ENCODE measurements around the gene FURIN. TPM values are rescaled to one million over a fixed set of nuclear protein-coding genes. Genes with fewer than 3 reads are reported as not detected.
A peak's percentile ranks its signal among the peaks of the same experiment; 100 is the strongest.

FURIN gene
- 10 to 100 TPM; 34.5 to 48.5 (median 36.4) TPM for total RNA-seq

DNA sequence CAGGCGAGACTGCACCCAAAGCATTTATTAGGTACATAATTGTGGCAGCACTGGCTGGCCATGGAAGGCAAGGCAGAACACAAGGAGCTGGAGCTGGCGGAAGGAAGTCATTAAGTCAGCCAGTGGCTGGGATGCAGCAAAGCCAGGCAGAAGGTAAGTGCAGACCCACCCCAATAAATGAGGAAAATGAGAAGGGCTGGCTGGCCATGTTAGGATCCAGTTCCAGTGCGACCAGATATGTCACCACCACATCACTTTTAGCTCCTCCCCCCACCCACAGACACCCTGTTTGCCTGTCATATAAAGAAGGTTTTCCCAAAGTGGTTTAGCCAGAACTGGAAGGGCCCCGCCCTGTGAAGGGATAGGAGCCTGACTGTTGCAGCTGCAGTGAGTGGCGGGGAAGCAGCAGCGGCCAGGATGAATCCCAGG lies at the start of gene FURIN:
Gene FURIN, plus strand, starts transcription at position 328 of the 429 bp plus-strand sequence. CDS start 7,153 bp downstream, outside the sequence.
- no peaks in the 10 kb centered on the region for H3K36me3 ChIP-seq
- no peaks in the 10 kb centered on the region for H3K27me3 ChIP-seq
- peaks cover 0 to 16% of the 10 kb centered on the region in 2 donors for H3K4me1 ChIP-seq
- peak within 1 kb of the TSS; percentile 90 to 97 for H3K27ac ChIP-seq
- H3K9me3 ChIP-seq = no peaks in the 10 kb centered on the region
- H3K4me3 ChIP-seq = no peak within 1 kb of the TSS
- TF ChIP-seq, protein P1, sequence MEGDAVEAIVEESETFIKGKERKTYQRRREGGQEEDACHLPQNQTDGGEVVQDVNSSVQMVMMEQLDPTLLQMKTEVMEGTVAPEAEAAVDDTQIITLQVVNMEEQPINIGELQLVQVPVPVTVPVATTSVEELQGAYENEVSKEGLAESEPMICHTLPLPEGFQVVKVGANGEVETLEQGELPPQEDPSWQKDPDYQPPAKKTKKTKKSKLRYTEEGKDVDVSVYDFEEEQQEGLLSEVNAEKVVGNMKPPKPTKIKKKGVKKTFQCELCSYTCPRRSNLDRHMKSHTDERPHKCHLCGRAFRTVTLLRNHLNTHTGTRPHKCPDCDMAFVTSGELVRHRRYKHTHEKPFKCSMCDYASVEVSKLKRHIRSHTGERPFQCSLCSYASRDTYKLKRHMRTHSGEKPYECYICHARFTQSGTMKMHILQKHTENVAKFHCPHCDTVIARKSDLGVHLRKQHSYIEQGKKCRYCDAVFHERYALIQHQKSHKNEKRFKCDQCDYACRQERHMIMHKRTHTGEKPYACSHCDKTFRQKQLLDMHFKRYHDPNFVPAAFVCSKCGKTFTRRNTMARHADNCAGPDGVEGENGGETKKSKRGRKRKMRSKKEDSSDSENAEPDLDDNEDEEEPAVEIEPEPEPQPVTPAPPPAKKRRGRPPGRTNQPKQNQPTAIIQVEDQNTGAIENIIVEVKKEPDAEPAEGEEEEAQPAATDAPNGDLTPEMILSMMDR (IDR thresholded peaks at IDR 0.05) = no peak
- no peak for TF ChIP-seq POLR2A (IDR thresholded peaks at IDR 0.05)
- TF ChIP-seq POLR2AphosphoS5 (IDR thresholded peaks at IDR 0.05) = no peak
- intact Hi-C loops (cut with DNase I; ENCODE audit: low total_unique reads) = no loop called here
- no peak for DNase-seq (ENCODE audit: low spot score in 2 of 2)

DNA sequence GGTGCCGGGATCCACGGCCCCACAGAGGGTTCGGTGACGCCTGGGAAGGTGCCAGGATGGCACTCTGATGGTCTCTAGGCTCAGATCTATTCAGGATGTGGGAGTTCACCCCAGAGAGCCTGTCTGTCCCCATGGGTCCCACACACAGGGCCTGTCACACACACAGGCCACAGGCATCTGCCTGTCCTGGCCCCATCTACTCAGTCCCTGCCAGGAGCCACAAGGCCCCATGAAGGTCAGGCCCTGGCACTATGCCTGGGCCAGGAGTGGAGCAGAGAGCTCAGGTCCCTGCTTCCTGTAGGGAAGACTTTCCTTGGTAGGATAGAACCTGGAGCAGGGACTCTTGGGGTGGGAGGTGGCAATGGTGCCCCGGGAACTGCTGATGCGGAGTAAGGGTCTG lies 49.0 kb upstream of the FURIN start:
- intact Hi-C loops (cut with DNase I; ENCODE audit: low total_unique reads) = no loop called here
- TF ChIP-seq POLR2AphosphoS5 (IDR thresholded peaks at IDR 0.05) = no peak
- TF ChIP-seq, protein P1 (IDR thresholded peaks at IDR 0.05) = no peak
- no peak for TF ChIP-seq POLR2A (IDR thresholded peaks at IDR 0.05)
- Histone ChIP-seq H3K27me3 (no peaks in the 10 kb centered on the region), H3K9me3 (no peaks in the 10 kb centered on the region), H3K4me3 (no peak overlapping the region), H3K27ac (no peak overlapping the region), H3K4me1 (no peaks in the 10 kb centered on the region), H3K36me3 (no peaks in the 10 kb centered on the region)
- DNase-seq (ENCODE audit: low spot score in 2 of 2) = no peak

DNA sequence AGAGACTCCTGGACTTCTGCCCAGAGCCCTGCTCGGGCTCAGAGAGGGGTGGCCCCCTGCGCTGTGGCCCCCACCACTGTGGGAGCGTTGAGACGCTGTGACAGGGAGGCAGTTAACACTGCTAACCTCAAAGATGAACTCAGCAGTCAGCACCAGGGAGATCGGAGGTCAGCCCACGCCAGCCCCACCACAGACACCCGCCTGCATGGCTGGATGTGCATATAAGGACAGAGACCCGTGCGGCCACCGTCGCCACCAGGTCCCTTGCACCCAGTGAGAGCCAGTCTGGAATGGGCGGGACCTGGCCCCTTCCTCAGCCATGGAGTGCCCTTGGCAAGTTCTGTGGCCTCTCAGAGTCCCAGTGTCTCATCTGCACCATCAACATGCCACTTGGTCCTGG lies 48.5 kb upstream of the FURIN start:
- intact Hi-C loops (cut with DNase I; ENCODE audit: low total_unique reads) = no loop called here
- Histone ChIP-seq H3K27me3 (no peaks in the 10 kb centered on the region), H3K4me1 (no peaks in the 10 kb centered on the region), H3K9me3 (no peaks in the 10 kb centered on the region), H3K4me3 (no peak overlapping the region), H3K27ac (no peak overlapping the region), H3K36me3 (no peaks in the 10 kb centered on the region)
- TF ChIP-seq POLR2AphosphoS5 (IDR thresholded peaks at IDR 0.05) (no peak), POLR2A (IDR thresholded peaks at IDR 0.05) (no peak)
- TF ChIP-seq, protein P1 (IDR thresholded peaks at IDR 0.05) = no peak
- DNase-seq (ENCODE audit: low spot score in 2 of 2) = no peak

DNA sequence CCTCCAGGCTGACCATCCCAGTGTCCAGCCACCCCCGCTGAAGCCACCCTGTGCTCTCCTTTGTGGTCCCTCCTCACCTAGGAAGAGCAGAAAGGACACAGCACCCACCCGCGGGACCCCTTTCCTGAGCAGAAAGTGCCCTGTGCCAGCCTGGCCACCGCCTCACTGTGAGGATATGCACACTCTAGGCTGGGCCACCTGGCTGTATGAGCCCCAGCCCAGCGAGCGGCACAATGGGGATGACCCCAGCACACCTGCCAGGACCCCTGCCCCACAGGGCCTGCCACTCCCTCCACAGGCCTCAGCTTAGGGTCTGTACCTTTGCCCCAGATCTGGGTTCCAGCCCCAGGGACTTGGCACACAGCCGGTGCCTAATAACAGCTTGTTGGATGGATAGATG lies 47.9 kb upstream of the FURIN start:
- intact Hi-C loops (cut with DNase I; ENCODE audit: low total_unique reads) = no loop called here
- H3K4me3 ChIP-seq = no peak overlapping the region
- H3K4me1 ChIP-seq = no peaks in the 10 kb centered on the region
- H3K36me3 ChIP-seq = no peaks in the 10 kb centered on the region
- no peaks in the 10 kb centered on the region for H3K27me3 ChIP-seq
- H3K27ac ChIP-seq = no peak overlapping the region
- TF ChIP-seq POLR2AphosphoS5 (IDR thresholded peaks at IDR 0.05) (no peak), POLR2A (IDR thresholded peaks at IDR 0.05) (no peak)
- TF ChIP-seq, protein P1 (IDR thresholded peaks at IDR 0.05) = no peak
- no peaks in the 10 kb centered on the region for H3K9me3 ChIP-seq
- no peak for DNase-seq (ENCODE audit: low spot score in 2 of 2)

DNA sequence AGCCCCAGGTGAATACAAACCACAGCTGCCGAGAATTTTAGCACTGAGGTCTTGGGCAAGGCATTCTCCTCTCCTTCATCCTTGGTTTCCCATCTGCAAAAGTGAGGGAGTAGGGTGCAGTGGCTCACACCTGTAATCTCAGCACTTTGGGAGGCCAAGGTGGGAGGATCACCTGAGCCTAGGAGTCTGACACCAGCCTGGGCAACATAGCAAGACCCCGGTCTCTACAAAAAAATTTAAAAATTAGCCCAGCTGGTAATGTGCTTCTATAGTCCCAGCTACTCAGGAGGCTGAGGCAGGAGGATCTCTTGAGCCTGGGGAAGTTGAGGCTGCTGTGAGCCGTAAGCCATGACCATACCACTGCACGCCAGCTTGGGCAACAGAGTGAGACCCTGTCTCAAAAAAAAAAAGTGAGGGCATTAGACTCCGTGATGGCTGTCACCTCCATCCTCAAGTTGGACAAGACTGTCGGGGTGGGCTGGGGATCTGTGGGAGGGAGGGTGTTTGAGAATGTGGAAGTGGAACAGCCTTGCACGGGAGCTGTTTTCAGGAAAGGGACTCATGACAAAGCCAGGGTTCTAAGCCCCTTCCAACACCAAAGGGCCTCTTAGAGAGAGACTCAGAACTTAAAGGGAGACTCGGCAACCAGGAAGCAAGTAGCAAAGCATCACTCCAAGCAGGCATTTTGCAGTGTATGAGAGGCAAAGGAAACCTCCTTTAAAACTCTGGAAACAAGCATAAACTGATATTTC lies 46.0 kb upstream of the FURIN start:
- intact Hi-C loops (cut with DNase I; ENCODE audit: low total_unique reads) = no loop called here
- DNase-seq (ENCODE audit: low spot score in 2 of 2) = no peak

More for the DNA sequence above, 46.0 kb upstream of the FURIN start:
- Histone ChIP-seq H3K9me3 (no peaks in the 10 kb centered on the region), H3K4me3 (no peak overlapping the region), H3K36me3 (no peaks in the 10 kb centered on the region), H3K27ac (no peak overlapping the region), H3K27me3 (no peaks in the 10 kb centered on the region), H3K4me1 (no peaks in the 10 kb centered on the region)
- no peak for TF ChIP-seq POLR2AphosphoS5 (IDR thresholded peaks at IDR 0.05)
- TF ChIP-seq, protein P1 (IDR thresholded peaks at IDR 0.05) = no peak
- no peak for TF ChIP-seq POLR2A (IDR thresholded peaks at IDR 0.05)

Measured in breast epithelium (tissue), 4 donors.